Measurements from ENCODE around the gene ARSB.

ARSB gene

DNA sequence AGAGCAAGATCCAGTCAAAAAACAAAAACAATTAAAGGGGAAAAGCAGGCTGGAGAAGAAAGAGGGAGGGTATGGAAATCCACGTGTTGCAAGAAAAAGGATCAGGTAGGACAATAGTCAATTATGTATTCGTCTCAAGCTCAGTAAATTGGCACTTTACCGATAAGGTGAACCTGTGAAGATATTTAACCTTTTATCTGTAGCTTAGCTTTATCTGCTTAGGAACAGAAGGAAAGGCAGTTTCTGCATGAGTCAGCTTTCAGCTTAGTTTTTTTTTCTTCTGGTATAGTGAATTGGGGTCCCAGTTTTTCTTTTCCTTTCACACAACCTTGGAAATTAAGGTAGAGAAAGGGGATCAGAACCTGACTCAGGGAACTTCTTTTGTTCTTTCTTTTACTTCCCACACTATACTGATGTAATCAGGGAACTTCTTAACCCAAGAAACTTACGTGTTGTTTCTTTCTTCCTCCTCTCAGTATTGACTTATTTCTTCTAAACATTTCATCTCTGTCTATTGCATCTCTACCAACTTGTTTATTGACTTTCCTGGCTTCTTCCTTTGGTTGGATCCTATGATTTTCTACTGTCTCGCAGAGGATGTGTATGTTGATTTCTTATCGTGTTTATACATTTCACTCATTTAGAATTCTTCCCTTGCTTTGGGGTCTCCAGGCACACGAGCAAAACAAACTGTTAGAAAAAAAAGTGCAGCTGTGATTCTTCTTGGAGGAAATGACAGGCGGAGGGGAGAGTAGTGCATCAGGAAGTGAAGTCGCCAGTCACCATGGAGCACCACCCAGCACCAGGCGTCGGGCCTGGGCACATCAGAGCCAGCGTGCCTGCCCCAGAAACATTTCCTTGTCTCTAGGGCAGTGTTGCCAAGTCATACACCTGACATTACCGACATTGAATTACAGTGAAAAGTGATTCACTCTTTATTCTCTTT, 213.6 kb downstream of the ARSB start:
- H2AFZ ChIP-seq (ENCODE audit: low read length) = peak overlapping the region; percentile 29; the same call in 1 of the 2 replicates
- H3K9me2 ChIP-seq (ENCODE audit: low read depth, low read length) = no peaks in the 10 kb centered on the region
- H3K36me3 ChIP-seq (ENCODE audit: insufficient read depth, low read length) = no peaks in the 10 kb centered on the region
- H3K4me3 ChIP-seq (ENCODE audit: low read depth, low read length, poor library complexity, severe bottlenecking) = no peak overlapping the region
- H3K4me1 ChIP-seq (ENCODE audit: insufficient read depth, low read length, severe bottlenecking) = peaks cover 33% of the 10 kb centered on the region
- no peaks in the 10 kb centered on the region for H3K9me3 ChIP-seq (ENCODE audit: low read length)
- H3K27me3 ChIP-seq (ENCODE audit: insufficient read depth, low read length) = no peaks in the 10 kb centered on the region
- no peaks in the 10 kb centered on the region for H3F3A ChIP-seq (ENCODE audit: insufficient read depth, low read length)
- H3K9ac ChIP-seq (ENCODE audit: low read length) = peak overlapping the region; percentile 25; the same call in 1 of the 2 replicates
- H3K79me2 ChIP-seq (ENCODE audit: insufficient read depth, low read length) = no peaks in the 10 kb centered on the region
- no peak for TF ChIP-seq EZH2 (IDR thresholded peaks at IDR 0.05; ENCODE audit: borderline replicate concordance, low read length)
- TF ChIP-seq, protein P1, sequence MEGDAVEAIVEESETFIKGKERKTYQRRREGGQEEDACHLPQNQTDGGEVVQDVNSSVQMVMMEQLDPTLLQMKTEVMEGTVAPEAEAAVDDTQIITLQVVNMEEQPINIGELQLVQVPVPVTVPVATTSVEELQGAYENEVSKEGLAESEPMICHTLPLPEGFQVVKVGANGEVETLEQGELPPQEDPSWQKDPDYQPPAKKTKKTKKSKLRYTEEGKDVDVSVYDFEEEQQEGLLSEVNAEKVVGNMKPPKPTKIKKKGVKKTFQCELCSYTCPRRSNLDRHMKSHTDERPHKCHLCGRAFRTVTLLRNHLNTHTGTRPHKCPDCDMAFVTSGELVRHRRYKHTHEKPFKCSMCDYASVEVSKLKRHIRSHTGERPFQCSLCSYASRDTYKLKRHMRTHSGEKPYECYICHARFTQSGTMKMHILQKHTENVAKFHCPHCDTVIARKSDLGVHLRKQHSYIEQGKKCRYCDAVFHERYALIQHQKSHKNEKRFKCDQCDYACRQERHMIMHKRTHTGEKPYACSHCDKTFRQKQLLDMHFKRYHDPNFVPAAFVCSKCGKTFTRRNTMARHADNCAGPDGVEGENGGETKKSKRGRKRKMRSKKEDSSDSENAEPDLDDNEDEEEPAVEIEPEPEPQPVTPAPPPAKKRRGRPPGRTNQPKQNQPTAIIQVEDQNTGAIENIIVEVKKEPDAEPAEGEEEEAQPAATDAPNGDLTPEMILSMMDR (IDR thresholded peaks at IDR 0.05; ENCODE audit: low read length) = no peak
- peak overlapping the region; percentile 48 for H3K27ac ChIP-seq (ENCODE audit: low read depth, low read length, poor library complexity, severe bottlenecking)
- no peaks in the 10 kb centered on the region for H4K20me1 ChIP-seq (ENCODE audit: insufficient read depth, low read length)
- peak overlapping the region; percentile 46 for H3K4me2 ChIP-seq (ENCODE audit: low read length)

DNA sequence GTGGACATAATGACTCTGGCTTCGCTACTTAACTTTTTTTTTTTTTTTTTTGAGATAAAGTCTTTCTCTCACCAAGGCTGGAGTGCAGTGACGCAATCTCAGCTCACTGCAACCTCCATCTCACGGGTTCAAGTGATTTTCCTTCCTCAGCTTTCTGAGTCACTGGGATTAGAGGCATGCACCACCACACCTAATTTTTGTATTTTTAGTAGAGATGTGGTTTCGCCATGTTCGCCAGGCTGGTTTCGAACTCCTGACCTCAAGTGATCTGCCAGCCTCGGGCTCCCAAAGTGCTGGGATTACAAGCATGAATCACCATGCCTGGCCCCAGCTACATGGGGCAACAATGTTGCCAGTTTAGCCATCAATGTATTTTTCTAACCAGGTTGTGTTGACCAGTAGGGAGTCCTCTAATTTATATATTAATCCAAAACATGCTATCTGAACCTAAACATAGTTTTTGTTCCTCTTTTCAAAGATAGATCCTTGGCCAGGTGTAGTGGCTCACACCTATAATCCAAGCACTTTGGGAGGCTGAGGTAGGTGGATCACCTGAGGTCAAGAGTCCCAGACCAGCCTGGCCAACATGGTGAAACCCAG, 216.2 kb downstream of the ARSB start:
- Histone ChIP-seq H3K4me1 (ENCODE audit: insufficient read depth, low read length, severe bottlenecking) (peaks cover 47% of the 10 kb centered on the region), H3K27ac (ENCODE audit: low read depth, low read length, poor library complexity, severe bottlenecking) (peak overlapping the region; percentile 55), H3K36me3 (ENCODE audit: insufficient read depth, low read length) (no peaks in the 10 kb centered on the region), H3K79me2 (ENCODE audit: insufficient read depth, low read length) (no peaks in the 10 kb centered on the region), H3K4me2 (ENCODE audit: low read length) (no peak overlapping the region), H3K9me3 (ENCODE audit: low read length) (no peaks in the 10 kb centered on the region), H3K9ac (ENCODE audit: low read length) (no peak overlapping the region), H3K9me2 (ENCODE audit: low read depth, low read length) (no peaks in the 10 kb centered on the region), H3K4me3 (ENCODE audit: low read depth, low read length, poor library complexity, severe bottlenecking) (no peak overlapping the region), H2AFZ (ENCODE audit: low read length) (no peak overlapping the region), H3F3A (ENCODE audit: insufficient read depth, low read length) (no peaks in the 10 kb centered on the region), H3K27me3 (ENCODE audit: insufficient read depth, low read length) (no peaks in the 10 kb centered on the region), H4K20me1 (ENCODE audit: insufficient read depth, low read length) (no peaks in the 10 kb centered on the region)
- TF ChIP-seq EZH2 (IDR thresholded peaks at IDR 0.05; ENCODE audit: borderline replicate concordance, low read length) = no peak
- TF ChIP-seq, protein P1 (IDR thresholded peaks at IDR 0.05; ENCODE audit: low read length) = no peak

DNA sequence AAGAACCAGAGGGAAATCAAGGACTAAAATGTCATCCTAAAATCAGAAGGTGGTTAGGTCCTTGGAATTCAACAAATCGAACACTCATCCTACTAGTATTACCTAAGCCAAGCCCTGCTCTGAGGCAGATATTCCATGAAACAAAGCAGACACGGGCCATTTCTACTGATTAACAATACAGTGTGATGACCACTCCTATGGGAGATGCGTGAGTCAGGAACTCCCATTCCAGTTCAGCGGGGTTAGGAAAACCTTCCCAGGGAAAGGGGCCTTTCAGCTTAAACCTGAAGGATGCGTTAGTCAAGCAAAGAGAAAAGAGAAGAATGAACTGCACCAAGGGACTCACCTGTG, 218.7 kb downstream of the ARSB start:
- Histone ChIP-seq H2AFZ (ENCODE audit: low read length) (no peak overlapping the region), H3K9me3 (ENCODE audit: low read length) (no peaks in the 10 kb centered on the region), H4K20me1 (ENCODE audit: insufficient read depth, low read length) (no peaks in the 10 kb centered on the region), H3K36me3 (ENCODE audit: insufficient read depth, low read length) (no peaks in the 10 kb centered on the region), H3F3A (ENCODE audit: insufficient read depth, low read length) (no peaks in the 10 kb centered on the region), H3K27ac (ENCODE audit: low read depth, low read length, poor library complexity, severe bottlenecking) (no peak overlapping the region), H3K4me3 (ENCODE audit: low read depth, low read length, poor library complexity, severe bottlenecking) (no peak overlapping the region), H3K9me2 (ENCODE audit: low read depth, low read length) (no peaks in the 10 kb centered on the region), H3K27me3 (ENCODE audit: insufficient read depth, low read length) (no peaks in the 10 kb centered on the region), H3K79me2 (ENCODE audit: insufficient read depth, low read length) (no peaks in the 10 kb centered on the region), H3K9ac (ENCODE audit: low read length) (no peak overlapping the region), H3K4me2 (ENCODE audit: low read length) (no peak overlapping the region), H3K4me1 (ENCODE audit: insufficient read depth, low read length, severe bottlenecking) (peaks cover 44% of the 10 kb centered on the region)
- TF ChIP-seq EZH2 (IDR thresholded peaks at IDR 0.05; ENCODE audit: borderline replicate concordance, low read length) = no peak
- TF ChIP-seq, protein P1 (IDR thresholded peaks at IDR 0.05; ENCODE audit: low read length) = no peak

All from OCI-LY1 (cell line).